ENCODE results near the gene PDE8B. TPM values are rescaled to one million over a fixed set of nuclear protein-coding genes. Genes with fewer than 3 reads are reported as not detected.

PDE8B gene
- total RNA-seq, 1 donor from 2014 or later: 0.33 TPM

- DNase-seq (ENCODE audit: low read depth): no peak
- H3K36me3 ChIP-seq (ENCODE audit: control insufficient read depth, insufficient read depth, low read length): no peaks in the 10 kb centered on the region
- TF ChIP-seq, protein P1, sequence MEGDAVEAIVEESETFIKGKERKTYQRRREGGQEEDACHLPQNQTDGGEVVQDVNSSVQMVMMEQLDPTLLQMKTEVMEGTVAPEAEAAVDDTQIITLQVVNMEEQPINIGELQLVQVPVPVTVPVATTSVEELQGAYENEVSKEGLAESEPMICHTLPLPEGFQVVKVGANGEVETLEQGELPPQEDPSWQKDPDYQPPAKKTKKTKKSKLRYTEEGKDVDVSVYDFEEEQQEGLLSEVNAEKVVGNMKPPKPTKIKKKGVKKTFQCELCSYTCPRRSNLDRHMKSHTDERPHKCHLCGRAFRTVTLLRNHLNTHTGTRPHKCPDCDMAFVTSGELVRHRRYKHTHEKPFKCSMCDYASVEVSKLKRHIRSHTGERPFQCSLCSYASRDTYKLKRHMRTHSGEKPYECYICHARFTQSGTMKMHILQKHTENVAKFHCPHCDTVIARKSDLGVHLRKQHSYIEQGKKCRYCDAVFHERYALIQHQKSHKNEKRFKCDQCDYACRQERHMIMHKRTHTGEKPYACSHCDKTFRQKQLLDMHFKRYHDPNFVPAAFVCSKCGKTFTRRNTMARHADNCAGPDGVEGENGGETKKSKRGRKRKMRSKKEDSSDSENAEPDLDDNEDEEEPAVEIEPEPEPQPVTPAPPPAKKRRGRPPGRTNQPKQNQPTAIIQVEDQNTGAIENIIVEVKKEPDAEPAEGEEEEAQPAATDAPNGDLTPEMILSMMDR (IDR thresholded peaks at IDR 0.05; ENCODE audit: insufficient read depth, low read length, poor library complexity, severe bottlenecking): no peak
- no peaks in the 10 kb centered on the region for H3K27me3 ChIP-seq (ENCODE audit: control insufficient read depth, insufficient read depth, low read length)
- H3K4me3 ChIP-seq (ENCODE audit: low read depth, low read length): no peak overlapping the region
These were observed 187.3 kb downstream of the PDE8B start for GRCh38 chr5:77397686-77398292.

GRCh38 chr5:77398458-77398857, 188.0 kb downstream of the PDE8B start:
- H3K27me3 ChIP-seq (ENCODE audit: control insufficient read depth, insufficient read depth, low read length): no peaks in the 10 kb centered on the region
- TF ChIP-seq, protein P1 (IDR thresholded peaks at IDR 0.05; ENCODE audit: insufficient read depth, low read length, poor library complexity, severe bottlenecking): no peak
- H3K36me3 ChIP-seq (ENCODE audit: control insufficient read depth, insufficient read depth, low read length): no peaks in the 10 kb centered on the region
- DNase-seq (ENCODE audit: low read depth): no peak
- no peak overlapping the region for H3K4me3 ChIP-seq (ENCODE audit: low read depth, low read length)

- no peak for DNase-seq (ENCODE audit: low read depth)
- TF ChIP-seq, protein P1 (IDR thresholded peaks at IDR 0.05; ENCODE audit: insufficient read depth, low read length, poor library complexity, severe bottlenecking): no peak
- no peaks in the 10 kb centered on the region for H3K27me3 ChIP-seq (ENCODE audit: control insufficient read depth, insufficient read depth, low read length)
- no peaks in the 10 kb centered on the region for H3K36me3 ChIP-seq (ENCODE audit: control insufficient read depth, insufficient read depth, low read length)
- H3K4me3 ChIP-seq (ENCODE audit: low read depth, low read length): no peak overlapping the region
These were observed 188.4 kb downstream of the PDE8B start for GRCh38 chr5:77398896-77399295.

DNA sequence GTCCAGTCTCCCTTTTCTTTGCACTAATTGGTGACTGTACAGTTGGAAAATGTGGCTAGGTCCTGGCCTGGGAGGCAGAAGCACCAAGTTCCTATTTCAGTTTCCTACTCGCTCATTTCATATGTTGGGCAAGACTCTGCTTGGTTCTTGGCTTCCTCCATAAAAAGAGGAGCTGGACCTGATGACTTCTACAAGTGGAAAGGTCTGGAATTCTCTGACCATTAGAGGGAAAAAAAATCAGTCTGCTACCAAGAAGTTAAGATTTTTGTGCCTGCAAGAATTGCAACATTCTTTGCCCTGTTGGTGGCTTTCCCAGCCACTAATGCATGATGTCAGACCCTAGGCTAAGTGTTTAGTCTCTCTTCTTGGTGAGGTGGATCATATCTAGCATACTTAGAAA, 190.2 kb downstream of the PDE8B start:
- Histone ChIP-seq H3K4me3 (ENCODE audit: low read depth, low read length) (no peak overlapping the region), H3K36me3 (ENCODE audit: control insufficient read depth, insufficient read depth, low read length) (no peaks in the 10 kb centered on the region), H3K27me3 (ENCODE audit: control insufficient read depth, insufficient read depth, low read length) (no peaks in the 10 kb centered on the region)
- TF ChIP-seq, protein P1 (IDR thresholded peaks at IDR 0.05; ENCODE audit: insufficient read depth, low read length, poor library complexity, severe bottlenecking): no peak
- DNase-seq (ENCODE audit: low read depth): no peak

DNA sequence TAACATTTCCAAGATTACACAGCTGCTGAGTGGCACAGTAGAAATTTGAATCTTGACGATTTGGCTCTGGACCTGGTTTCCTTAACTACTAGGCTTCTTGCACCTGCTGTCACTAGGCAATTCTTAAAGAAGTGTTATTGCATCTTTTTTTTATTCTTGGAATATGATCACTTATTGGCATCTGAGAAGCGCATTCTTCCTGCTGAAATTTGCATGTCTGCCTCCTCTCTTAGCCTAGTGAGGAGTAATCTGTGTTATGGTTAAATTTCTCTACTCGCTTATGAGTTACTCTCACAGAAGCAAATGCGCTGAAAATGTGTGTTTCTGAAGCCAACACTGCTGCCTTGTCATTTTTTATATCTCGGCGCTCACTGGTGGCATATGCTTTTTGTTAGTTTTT, 192.3 kb downstream of the PDE8B start:
- no peaks in the 10 kb centered on the region for H3K36me3 ChIP-seq (ENCODE audit: control insufficient read depth, insufficient read depth, low read length)
- H3K27me3 ChIP-seq (ENCODE audit: control insufficient read depth, insufficient read depth, low read length): peaks cover 3% of the 10 kb centered on the region
- TF ChIP-seq, protein P1 (IDR thresholded peaks at IDR 0.05; ENCODE audit: insufficient read depth, low read length, poor library complexity, severe bottlenecking): no peak
- no peak for DNase-seq (ENCODE audit: low read depth)
- H3K4me3 ChIP-seq (ENCODE audit: low read depth, low read length): no peak overlapping the region

- no peak overlapping the region for H3K4me3 ChIP-seq (ENCODE audit: low read depth, low read length)
- DNase-seq (ENCODE audit: low read depth): no peak
- TF ChIP-seq, protein P1 (IDR thresholded peaks at IDR 0.05; ENCODE audit: insufficient read depth, low read length, poor library complexity, severe bottlenecking): no peak
- H3K36me3 ChIP-seq (ENCODE audit: control insufficient read depth, insufficient read depth, low read length): no peaks in the 10 kb centered on the region
- H3K27me3 ChIP-seq (ENCODE audit: control insufficient read depth, insufficient read depth, low read length): peaks cover 3% of the 10 kb centered on the region
These were observed 196.7 kb downstream of the PDE8B start for GRCh38 chr5:77407152-77407551.

Data from kidney epithelial cell (primary cell).